ENCODE data around the gene SPON1.
"Not testable (repeated sequence)": the region's sequence is repeated elsewhere in the genome, so short reads cannot be mapped to it uniquely, and the experiment has no call there.

The SPON1 gene

DNA sequence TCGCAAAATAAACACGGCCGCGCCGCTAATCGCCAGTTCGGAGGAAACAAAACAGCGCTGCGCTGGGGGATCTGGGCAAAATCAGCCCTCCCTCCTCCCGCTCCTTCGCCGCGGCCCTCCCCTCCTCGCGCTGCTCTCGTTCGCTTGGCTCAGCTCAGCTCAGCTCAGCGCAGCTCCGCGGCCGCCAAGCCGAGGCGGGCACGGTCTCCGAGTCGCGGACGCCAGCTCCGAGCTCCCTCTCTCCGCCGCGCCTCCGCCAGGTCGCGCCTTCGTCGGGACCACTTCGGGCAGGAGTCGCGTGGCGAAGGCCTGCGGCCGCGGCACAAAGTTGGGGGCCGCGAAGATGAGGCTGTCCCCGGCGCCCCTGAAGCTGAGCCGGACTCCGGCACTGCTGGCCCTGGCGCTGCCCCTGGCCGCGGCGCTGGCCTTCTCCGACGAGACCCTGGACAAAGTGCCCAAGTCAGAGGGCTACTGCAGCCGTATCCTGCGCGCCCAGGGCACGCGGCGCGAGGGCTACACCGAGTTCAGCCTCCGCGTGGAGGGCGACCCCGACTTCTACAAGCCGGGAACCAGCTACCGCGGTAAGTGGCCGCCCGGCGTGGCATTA lies at the start of gene SPON1:
Gene SPON1 (plus strand): TSS at position 162 of the 607 bp plus-strand sequence. CDS start 182 bp downstream, at position 344.
- peaks cover 8% of the 10 kb centered on the region for H3K4me1 Mint-ChIP-seq
- peak; percentile 71 for ATAC-seq (replicated peaks; ENCODE audit: extremely low read depth, poor library complexity, severe bottlenecking)
- H3K9me3 Mint-ChIP-seq = no peaks in the 10 kb centered on the region
- no peaks in the 10 kb centered on the region for H3K36me3 Mint-ChIP-seq (ENCODE audit: insufficient read depth)
- peaks cover 84% of the 10 kb centered on the region for H3K27me3 Mint-ChIP-seq
- DNase-seq (ENCODE audit: low spot score in 2 of 2) = no peak
- no peak within 1 kb of the TSS for H3K27ac Mint-ChIP-seq (ENCODE audit: low read depth)
- H3K4me3 Mint-ChIP-seq = peak within 1 kb of the TSS; percentile 61

DNA sequence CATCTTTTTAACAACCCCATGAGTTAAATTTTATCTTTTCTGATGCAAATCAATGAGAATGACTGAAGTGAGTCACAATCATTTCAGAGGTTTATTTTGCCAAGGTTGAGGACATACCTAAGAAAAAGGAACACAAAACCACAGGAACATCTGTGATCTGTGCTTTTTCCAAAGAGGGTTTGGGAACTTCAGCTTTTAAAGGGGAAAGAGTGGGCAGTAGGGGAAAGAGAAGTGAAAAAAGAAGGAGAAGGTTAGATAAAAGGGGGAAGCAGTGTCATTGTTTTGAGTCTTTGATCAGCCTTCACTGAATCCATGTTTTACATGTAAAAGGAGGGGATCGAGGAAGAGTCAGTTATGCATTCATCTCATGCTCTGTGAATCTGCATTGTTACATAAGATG lies 45.3 kb upstream of the SPON1 start:
- Mint-ChIP-seq H3K27ac (ENCODE audit: low read depth) (no peak overlapping the region), H3K27me3 (peaks cover 32% of the 10 kb centered on the region), H3K36me3 (ENCODE audit: insufficient read depth) (no peaks in the 10 kb centered on the region), H3K9me3 (peaks cover 7% of the 10 kb centered on the region), H3K4me3 (no peak overlapping the region), H3K4me1 (peaks cover 24% of the 10 kb centered on the region)
- DNase-seq (ENCODE audit: low spot score in 2 of 2) (no peak), ATAC-seq (replicated peaks; ENCODE audit: extremely low read depth, poor library complexity, severe bottlenecking) (no peak)

DNA sequence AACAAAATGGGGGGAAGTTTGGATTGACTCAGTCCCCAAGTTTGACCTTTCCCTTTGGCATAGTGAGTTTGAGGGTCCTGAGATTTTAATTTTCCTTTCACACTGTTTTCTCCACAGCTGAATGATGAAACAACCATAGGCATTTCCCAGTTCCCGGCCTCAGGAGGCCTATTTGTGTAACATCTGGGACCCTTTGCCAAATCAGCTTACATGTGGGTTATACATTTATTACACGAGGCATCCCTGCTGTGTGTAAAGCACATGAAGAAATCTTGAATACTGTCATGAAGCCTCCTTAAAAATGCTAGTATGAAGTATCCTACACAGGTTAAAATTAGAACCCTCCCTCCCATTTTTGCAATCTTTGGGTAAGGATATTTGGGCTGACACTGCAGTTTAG lies 44.6 kb upstream of the SPON1 start:
- ATAC-seq (replicated peaks; ENCODE audit: extremely low read depth, poor library complexity, severe bottlenecking) (no peak), DNase-seq (ENCODE audit: low spot score in 2 of 2) (no peak)
- Mint-ChIP-seq H3K9me3 (peaks cover 7% of the 10 kb centered on the region), H3K27me3 (peaks cover 32% of the 10 kb centered on the region), H3K36me3 (ENCODE audit: insufficient read depth) (no peaks in the 10 kb centered on the region), H3K27ac (ENCODE audit: low read depth) (no peak overlapping the region), H3K4me3 (no peak overlapping the region), H3K4me1 (peaks cover 30% of the 10 kb centered on the region)

DNA sequence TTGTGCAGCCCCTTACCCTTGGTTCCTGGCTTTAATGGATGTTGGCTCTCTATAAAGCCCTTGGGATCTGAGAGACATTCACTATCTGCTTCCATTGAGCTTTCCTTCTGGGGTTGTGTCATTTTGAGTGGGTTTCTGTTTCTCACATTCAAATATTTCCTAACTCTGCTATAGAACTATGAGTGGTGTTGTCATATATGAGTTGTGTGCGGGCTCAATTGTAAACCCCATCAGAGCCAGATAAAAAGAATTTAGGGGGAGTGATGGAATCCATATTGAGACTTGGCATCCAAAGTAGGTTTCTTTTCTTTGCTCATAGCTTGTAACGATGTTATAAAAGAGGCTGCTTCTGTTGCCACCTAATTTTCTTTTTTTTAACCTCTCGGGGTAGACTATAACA lies 41.8 kb upstream of the SPON1 start:
- Mint-ChIP-seq H3K4me3 (no peak overlapping the region), H3K27me3 (peaks cover 21% of the 10 kb centered on the region), H3K4me1 (peaks cover 58% of the 10 kb centered on the region), H3K36me3 (ENCODE audit: insufficient read depth) (peaks cover 3% of the 10 kb centered on the region), H3K9me3 (peaks cover 7% of the 10 kb centered on the region), H3K27ac (ENCODE audit: low read depth) (no peak overlapping the region)
- DNase-seq (ENCODE audit: low spot score in 2 of 2) (no peak), ATAC-seq (replicated peaks; ENCODE audit: extremely low read depth, poor library complexity, severe bottlenecking) (no peak)

DNA sequence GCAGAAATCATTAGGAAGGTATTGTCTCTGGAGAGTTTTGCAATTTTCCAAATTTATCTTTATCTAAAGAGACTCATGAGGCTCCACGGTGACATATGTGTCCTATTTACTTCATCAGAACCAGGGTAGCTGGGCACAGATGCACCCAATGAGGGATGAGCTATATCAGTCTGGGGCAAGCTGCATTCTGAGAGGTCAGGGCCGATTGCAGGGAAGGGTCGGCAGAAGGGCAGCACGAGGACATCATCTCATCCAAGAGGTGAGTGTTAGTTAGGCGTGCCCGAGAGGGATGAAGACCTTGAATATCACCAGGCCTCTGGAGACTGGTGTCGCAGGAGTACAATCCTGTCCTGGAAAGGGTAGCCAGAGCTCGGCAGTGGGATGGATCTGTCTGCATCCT lies 41.0 kb upstream of the SPON1 start:
- Mint-ChIP-seq H3K36me3 (ENCODE audit: insufficient read depth) (peaks cover 3% of the 10 kb centered on the region), H3K9me3 (peaks cover 2% of the 10 kb centered on the region), H3K4me3 (no peak overlapping the region), H3K27me3 (peaks cover 13% of the 10 kb centered on the region), H3K4me1 (peaks cover 61% of the 10 kb centered on the region), H3K27ac (ENCODE audit: low read depth) (peak overlapping the region; percentile 60)
- DNase-seq (ENCODE audit: low spot score in 2 of 2) (no peak), ATAC-seq (replicated peaks; ENCODE audit: extremely low read depth, poor library complexity, severe bottlenecking) (no peak)

DNA sequence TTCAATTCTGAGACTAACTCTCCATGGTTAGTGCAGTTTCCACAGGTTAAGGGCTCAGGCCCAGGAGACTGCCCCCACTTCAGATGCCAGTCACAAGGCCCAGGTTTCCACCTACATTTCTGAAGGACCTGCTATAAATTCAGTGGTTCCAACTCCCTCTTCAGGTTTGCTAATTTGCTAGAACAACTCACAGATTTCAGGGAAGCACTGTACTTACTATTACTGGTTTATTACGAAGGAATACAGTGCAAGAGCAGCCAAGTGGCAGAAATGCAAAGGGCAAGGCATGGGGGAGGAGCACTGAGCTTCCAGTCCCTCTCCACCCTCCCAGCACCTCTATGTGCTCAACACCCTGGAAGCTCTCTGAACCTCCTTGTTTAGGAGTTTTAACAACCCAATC lies 39.3 kb upstream of the SPON1 start:
- Mint-ChIP-seq H3K27me3 (no peaks in the 10 kb centered on the region), H3K4me1 (peaks cover 61% of the 10 kb centered on the region), H3K4me3 (peak overlapping the region; percentile 81), H3K27ac (ENCODE audit: low read depth) (peak overlapping the region; percentile 94), H3K36me3 (ENCODE audit: insufficient read depth) (peaks cover 3% of the 10 kb centered on the region), H3K9me3 (no peaks in the 10 kb centered on the region)
- ATAC-seq (replicated peaks; ENCODE audit: extremely low read depth, poor library complexity, severe bottlenecking) = no peak
- no peak for DNase-seq (ENCODE audit: low spot score in 2 of 2)

DNA sequence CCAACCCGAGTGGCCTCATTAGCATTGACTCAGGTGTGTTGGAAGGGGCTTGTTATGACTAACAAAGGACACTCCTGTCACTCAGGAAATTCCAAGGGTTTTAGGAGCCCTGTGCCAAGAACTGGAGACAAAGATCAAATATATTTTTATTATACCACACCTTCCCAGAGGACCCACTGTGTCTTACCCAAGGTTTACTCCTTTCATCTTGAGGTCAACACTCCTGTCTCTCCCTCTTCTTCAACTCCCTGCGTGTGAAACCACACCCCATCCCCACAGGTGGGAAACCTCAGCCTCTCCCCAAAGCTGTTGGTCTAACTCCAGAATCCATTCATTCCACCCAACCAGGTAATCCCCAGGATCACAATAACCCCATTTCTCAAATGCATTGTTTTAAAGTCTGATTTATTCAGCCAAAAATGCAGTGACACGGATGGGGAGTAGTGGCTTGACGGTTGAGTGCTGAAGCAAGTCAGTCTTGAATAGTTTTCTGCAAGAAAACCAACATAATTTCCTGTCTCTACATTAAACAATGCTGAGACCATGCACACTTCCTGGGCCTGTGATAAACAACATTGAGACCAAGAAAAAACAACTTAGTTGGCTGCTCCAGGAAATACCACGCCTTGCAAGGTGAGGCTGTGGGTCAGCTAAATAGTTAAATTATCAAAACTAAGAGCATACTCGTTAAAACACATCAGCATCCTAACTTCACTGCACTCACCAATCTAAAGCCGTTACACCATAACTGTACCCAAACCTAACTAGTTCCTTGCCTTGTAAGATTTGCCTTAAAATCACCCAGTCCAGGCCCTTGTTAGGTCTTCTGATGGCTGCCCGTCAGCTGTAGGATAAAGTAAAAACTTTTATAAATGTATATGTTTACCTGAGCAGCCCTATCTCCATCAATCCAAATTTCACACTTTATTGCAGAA lies 38.5 kb upstream of the SPON1 start:
- Mint-ChIP-seq H3K36me3 (ENCODE audit: insufficient read depth) (peaks cover 3% of the 10 kb centered on the region), H3K4me3 (peak overlapping the region; percentile 81), H3K27me3 (no peaks in the 10 kb centered on the region), H3K27ac (ENCODE audit: low read depth) (peak overlapping the region; percentile 94), H3K4me1 (peaks cover 65% of the 10 kb centered on the region), H3K9me3 (no peaks in the 10 kb centered on the region)
- DNase-seq (ENCODE audit: low spot score in 2 of 2) (no peak), ATAC-seq (replicated peaks; ENCODE audit: extremely low read depth, poor library complexity, severe bottlenecking) (peak; percentile 98)

DNA sequence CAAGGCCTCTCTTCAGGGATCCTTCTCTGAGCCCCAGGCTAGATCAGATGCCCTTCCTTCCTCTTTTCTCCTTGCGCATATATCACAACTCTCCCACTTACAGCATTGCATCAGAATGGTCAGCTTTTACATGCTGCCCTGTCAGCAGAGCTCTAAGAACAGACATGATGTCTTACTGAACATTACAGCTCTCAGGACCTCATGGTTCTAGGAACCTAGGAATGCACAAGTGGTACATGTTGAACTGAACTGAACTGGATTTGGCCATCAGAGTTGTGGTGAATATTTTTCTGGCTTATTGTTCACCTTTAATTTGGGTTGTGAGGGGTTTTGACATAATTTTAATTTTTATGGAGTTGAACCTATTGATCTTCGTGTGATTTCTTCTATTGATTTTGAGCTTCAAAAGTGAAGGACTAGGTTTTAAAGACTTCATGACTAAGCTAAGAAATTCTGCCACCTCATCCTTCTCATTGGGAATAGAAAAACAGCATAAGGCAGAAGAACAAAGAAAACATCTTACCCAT lies 37.7 kb upstream of the SPON1 start:
- DNase-seq (ENCODE audit: low spot score in 2 of 2) (no peak), ATAC-seq (replicated peaks; ENCODE audit: extremely low read depth, poor library complexity, severe bottlenecking) (no peak)
- no peaks in the 10 kb centered on the region for H3K9me3 Mint-ChIP-seq
- H3K36me3 Mint-ChIP-seq (ENCODE audit: insufficient read depth) = peaks cover 3% of the 10 kb centered on the region
- H3K27ac Mint-ChIP-seq (ENCODE audit: low read depth) = peak overlapping the region; percentile 94
- H3K27me3 Mint-ChIP-seq = no peaks in the 10 kb centered on the region
- peak overlapping the region; percentile 0 for H3K4me3 Mint-ChIP-seq
- peaks cover 57% of the 10 kb centered on the region for H3K4me1 Mint-ChIP-seq

DNA sequence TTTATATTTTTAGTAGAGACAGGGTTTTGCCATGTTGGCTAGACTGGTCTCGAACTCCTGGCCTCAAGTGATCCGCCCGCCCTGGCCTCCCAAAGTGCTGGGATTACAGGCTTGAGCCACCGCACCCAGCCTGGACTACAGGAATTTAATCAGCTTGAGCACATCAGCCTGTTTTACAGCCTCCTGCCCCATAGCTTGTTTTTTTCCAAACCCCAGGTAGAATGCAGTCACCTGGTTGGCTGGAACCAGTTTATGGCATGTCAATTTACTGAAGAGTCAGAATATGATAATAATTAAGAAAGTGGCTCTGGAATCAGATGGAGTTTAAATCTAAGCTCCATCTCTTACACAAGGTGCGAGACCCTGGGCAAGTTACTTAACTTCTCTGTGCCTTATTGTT lies 36.2 kb upstream of the SPON1 start:
- not testable (repeated sequence) for H3K9me3 Mint-ChIP-seq; ATAC-seq (replicated peaks; ENCODE audit: extremely low read depth, poor library complexity, severe bottlenecking); H3K27me3 Mint-ChIP-seq; H3K36me3 Mint-ChIP-seq (ENCODE audit: insufficient read depth); H3K27ac Mint-ChIP-seq (ENCODE audit: low read depth); DNase-seq (ENCODE audit: low spot score in 2 of 2); H3K4me3 Mint-ChIP-seq
- H3K4me1 Mint-ChIP-seq = peaks cover 47% of the 10 kb centered on the region

DNA sequence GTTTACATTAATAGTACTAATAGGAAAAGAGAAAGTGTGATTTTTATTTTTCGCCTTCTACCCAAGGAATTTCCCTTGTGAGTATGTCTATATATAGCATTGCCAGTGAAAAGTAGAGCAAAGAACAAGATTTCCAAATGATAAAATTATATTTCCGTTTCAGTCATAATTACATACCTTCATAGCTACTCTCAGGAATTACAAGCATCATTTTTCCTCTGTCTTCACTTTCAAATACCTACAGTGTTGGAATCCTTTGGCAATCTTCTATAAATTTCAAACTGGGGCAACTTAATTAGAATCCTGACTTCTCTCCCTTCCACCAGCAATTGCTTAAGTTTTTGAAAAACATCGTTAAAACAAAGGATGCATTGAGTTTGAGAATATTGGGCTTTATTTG lies 35.5 kb upstream of the SPON1 start:
- no peak overlapping the region for H3K27ac Mint-ChIP-seq (ENCODE audit: low read depth)
- DNase-seq (ENCODE audit: low spot score in 2 of 2) (no peak), ATAC-seq (replicated peaks; ENCODE audit: extremely low read depth, poor library complexity, severe bottlenecking) (no peak)
- peaks cover 43% of the 10 kb centered on the region for H3K4me1 Mint-ChIP-seq
- H3K27me3 Mint-ChIP-seq = no peaks in the 10 kb centered on the region
- no peaks in the 10 kb centered on the region for H3K9me3 Mint-ChIP-seq
- no peak overlapping the region for H3K4me3 Mint-ChIP-seq
- peaks cover 3% of the 10 kb centered on the region for H3K36me3 Mint-ChIP-seq (ENCODE audit: insufficient read depth)

DNA sequence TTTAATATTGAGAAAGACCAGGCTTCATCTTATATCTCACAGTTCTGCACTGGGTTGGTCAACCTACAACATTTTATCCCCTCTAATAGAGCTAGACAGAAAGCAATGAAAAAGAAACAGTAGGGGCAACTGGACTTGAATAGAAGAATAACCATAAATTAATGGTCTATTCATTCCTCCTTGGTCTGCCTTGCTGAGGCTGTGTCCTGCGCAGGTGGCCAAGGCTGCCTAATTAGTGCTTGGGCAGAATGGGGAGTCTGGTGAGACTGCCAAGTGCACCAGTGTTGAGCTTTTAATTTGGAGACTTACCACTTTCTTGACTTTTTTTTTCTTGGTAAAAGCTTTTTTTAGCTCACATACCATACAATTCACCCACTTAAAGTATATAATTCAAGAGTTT lies 35.0 kb upstream of the SPON1 start:
- H3K4me3 Mint-ChIP-seq = no peak overlapping the region
- H3K27me3 Mint-ChIP-seq = no peaks in the 10 kb centered on the region
- peaks cover 3% of the 10 kb centered on the region for H3K36me3 Mint-ChIP-seq (ENCODE audit: insufficient read depth)
- peaks cover 41% of the 10 kb centered on the region for H3K4me1 Mint-ChIP-seq
- DNase-seq (ENCODE audit: low spot score in 2 of 2) = no peak
- H3K9me3 Mint-ChIP-seq = no peaks in the 10 kb centered on the region
- no peak for ATAC-seq (replicated peaks; ENCODE audit: extremely low read depth, poor library complexity, severe bottlenecking)
- H3K27ac Mint-ChIP-seq (ENCODE audit: low read depth) = no peak overlapping the region

DNA sequence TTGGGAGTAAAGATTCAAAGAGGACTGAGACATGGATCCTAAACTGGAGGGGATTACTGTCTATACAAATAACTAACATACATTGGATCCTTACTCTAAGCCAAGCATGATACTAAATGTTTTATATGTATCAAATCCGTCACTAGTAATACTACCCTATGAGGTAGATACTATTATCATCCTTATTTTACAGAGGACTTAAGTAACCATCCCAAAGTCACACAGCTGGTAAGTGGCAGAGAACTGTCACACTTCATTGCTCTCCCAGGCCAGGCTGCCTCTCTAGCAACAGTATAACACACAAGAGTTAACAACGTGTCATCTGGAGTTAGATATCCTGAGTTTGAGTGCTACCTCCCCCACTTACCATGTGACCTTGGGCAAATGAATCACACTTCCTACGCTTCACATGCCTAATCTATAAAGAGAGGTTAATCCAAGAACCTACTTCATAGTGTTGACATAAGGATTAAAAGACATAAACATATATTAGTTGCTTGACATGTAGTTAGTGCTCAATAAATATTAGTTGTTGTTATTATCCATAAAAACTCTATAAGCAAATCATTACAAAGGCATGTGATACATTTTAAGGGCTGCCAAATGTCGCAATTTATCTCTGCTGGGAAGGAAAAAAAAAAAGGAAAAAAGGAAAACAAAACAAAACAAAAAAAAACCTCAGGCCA lies 33.8 kb upstream of the SPON1 start:
- Mint-ChIP-seq H3K9me3 (no peaks in the 10 kb centered on the region), H3K36me3 (ENCODE audit: insufficient read depth) (peaks cover 3% of the 10 kb centered on the region), H3K27ac (ENCODE audit: low read depth) (no peak overlapping the region), H3K27me3 (no peaks in the 10 kb centered on the region), H3K4me3 (no peak overlapping the region), H3K4me1 (peaks cover 28% of the 10 kb centered on the region)
- no peak for ATAC-seq (replicated peaks; ENCODE audit: extremely low read depth, poor library complexity, severe bottlenecking)
- DNase-seq (ENCODE audit: low spot score in 2 of 2) = no peak
